ENCODE data around the gene RADIL. TPM values are rescaled to one million over a fixed set of nuclear protein-coding genes. Genes with fewer than 3 reads are reported as not detected.

Gene RADIL
- total RNA-seq, 2 experiments from 2014 or later, result 0.50 to 0.82 TPM

- no peaks in the 10 kb centered on the region for H3K4me1 Mint-ChIP-seq (ENCODE audit: low read depth)
- H3K27ac Mint-ChIP-seq, result no peak overlapping the region
- H3K27me3 Mint-ChIP-seq (ENCODE audit: low read depth), result peaks cover 11% of the 10 kb centered on the region
- no peak for DNase-seq
- no peaks in the 10 kb centered on the region for H3K36me3 Mint-ChIP-seq (ENCODE audit: low read depth)
- POLR2A ChIA-PET, result no interaction called here
- no peak for ATAC-seq
- CTCF ChIA-PET, result interaction anchor here (1.2 kb wide), 1 partner anchor 129 kb away, joined by 3 read pairs; no protein-coding TSS in a partner anchor
- H3K9me3 Mint-ChIP-seq (ENCODE audit: insufficient read depth), result no peaks in the 10 kb centered on the region
- no peak overlapping the region for H3K4me3 Mint-ChIP-seq
Measured at GRCh38 chr7:4845740-4846142, 37.8 kb downstream of the RADIL start.

- Mint-ChIP-seq H3K27ac (no peak overlapping the region), H3K4me3 (no peak overlapping the region), H3K27me3 (ENCODE audit: low read depth) (peaks cover 9% of the 10 kb centered on the region), H3K36me3 (ENCODE audit: low read depth) (no peaks in the 10 kb centered on the region), H3K9me3 (ENCODE audit: insufficient read depth) (no peaks in the 10 kb centered on the region), H3K4me1 (ENCODE audit: low read depth) (no peaks in the 10 kb centered on the region)
- ChIA-PET POLR2A (no interaction called here), CTCF (interaction anchor here (1.0 kb wide), 1 partner anchor 243 kb away, joined by 3 read pairs; no protein-coding TSS in a partner anchor)
- no peak for ATAC-seq
- DNase-seq, result no peak
Measured at GRCh38 chr7:4842319-4843064, 41.0 kb downstream of the RADIL start.

- no peaks in the 10 kb centered on the region for H3K9me3 Mint-ChIP-seq (ENCODE audit: insufficient read depth)
- CTCF ChIA-PET, result interaction anchor here (1.0 kb wide), 1 partner anchor 244 kb away, joined by 3 read pairs; no protein-coding TSS in a partner anchor
- no peaks in the 10 kb centered on the region for H3K36me3 Mint-ChIP-seq (ENCODE audit: low read depth)
- no peak for ATAC-seq
- peaks cover 7% of the 10 kb centered on the region for H3K27me3 Mint-ChIP-seq (ENCODE audit: low read depth)
- no peak overlapping the region for H3K4me3 Mint-ChIP-seq
- no peaks in the 10 kb centered on the region for H3K4me1 Mint-ChIP-seq (ENCODE audit: low read depth)
- H3K27ac Mint-ChIP-seq, result no peak overlapping the region
- DNase-seq, result no peak
- POLR2A ChIA-PET, result no interaction called here
Measured at GRCh38 chr7:4841836-4842235, 41.7 kb downstream of the RADIL start.

- ChIA-PET POLR2A (no interaction called here), CTCF (no interaction called here)
- Mint-ChIP-seq H3K36me3 (ENCODE audit: low read depth) (no peaks in the 10 kb centered on the region), H3K4me1 (ENCODE audit: low read depth) (no peaks in the 10 kb centered on the region), H3K9me3 (ENCODE audit: insufficient read depth) (no peaks in the 10 kb centered on the region), H3K27me3 (ENCODE audit: low read depth) (peaks cover 7% of the 10 kb centered on the region), H3K27ac (no peak overlapping the region), H3K4me3 (no peak overlapping the region)
- DNase-seq (no peak), ATAC-seq (no peak)
Measured at GRCh38 chr7:4841007-4841784, 42.3 kb downstream of the RADIL start.

GRCh38 chr7:4840079-4840501 is 43.4 kb downstream of the RADIL start:
- POLR2A ChIA-PET, result no interaction called here
- H3K27me3 Mint-ChIP-seq (ENCODE audit: low read depth), result peaks cover 2% of the 10 kb centered on the region
- H3K27ac Mint-ChIP-seq, result no peak overlapping the region

GRCh38 chr7:4838626-4839334 is 44.7 kb downstream of the RADIL start:
- CTCF ChIA-PET, result no interaction called here
- ATAC-seq (no peak), DNase-seq (no peak)
- Mint-ChIP-seq H3K4me3 (no peak overlapping the region), H3K27ac (no peak overlapping the region), H3K9me3 (ENCODE audit: insufficient read depth) (no peaks in the 10 kb centered on the region), H3K36me3 (ENCODE audit: low read depth) (no peaks in the 10 kb centered on the region), H3K27me3 (ENCODE audit: low read depth) (no peaks in the 10 kb centered on the region), H3K4me1 (ENCODE audit: low read depth) (no peaks in the 10 kb centered on the region)
- POLR2A ChIA-PET, result no interaction called here

More at GRCh38 chr7:4840079-4840501, 43.4 kb downstream of the RADIL start:
- CTCF ChIA-PET, result no interaction called here
- Mint-ChIP-seq H3K9me3 (ENCODE audit: insufficient read depth) (no peaks in the 10 kb centered on the region), H3K4me3 (no peak overlapping the region), H3K4me1 (ENCODE audit: low read depth) (no peaks in the 10 kb centered on the region), H3K36me3 (ENCODE audit: low read depth) (no peaks in the 10 kb centered on the region)
- ATAC-seq (no peak), DNase-seq (no peak)

- no peak for DNase-seq
- ATAC-seq, result no peak
- CTCF ChIA-PET, result no interaction called here
- POLR2A ChIA-PET, result no interaction called here
- Mint-ChIP-seq H3K27me3 (ENCODE audit: low read depth) (no peaks in the 10 kb centered on the region), H3K9me3 (ENCODE audit: insufficient read depth) (no peaks in the 10 kb centered on the region), H3K27ac (no peak overlapping the region), H3K4me3 (no peak overlapping the region), H3K4me1 (ENCODE audit: low read depth) (no peaks in the 10 kb centered on the region), H3K36me3 (ENCODE audit: low read depth) (no peaks in the 10 kb centered on the region)
Measured at GRCh38 chr7:4837803-4838625, 45.5 kb downstream of the RADIL start.

GRCh38 chr7:4837041-4837802 is 46.3 kb downstream of the RADIL start:
- POLR2A ChIA-PET, result no interaction called here
- Mint-ChIP-seq H3K27me3 (ENCODE audit: low read depth) (no peaks in the 10 kb centered on the region), H3K27ac (no peak overlapping the region), H3K4me3 (no peak overlapping the region), H3K36me3 (ENCODE audit: low read depth) (no peaks in the 10 kb centered on the region), H3K9me3 (ENCODE audit: insufficient read depth) (no peaks in the 10 kb centered on the region), H3K4me1 (ENCODE audit: low read depth) (no peaks in the 10 kb centered on the region)
- no peak for DNase-seq
- no peak for ATAC-seq
- CTCF ChIA-PET, result no interaction called here

- Mint-ChIP-seq H3K4me3 (no peak overlapping the region), H3K4me1 (ENCODE audit: low read depth) (no peaks in the 10 kb centered on the region), H3K36me3 (ENCODE audit: low read depth) (no peaks in the 10 kb centered on the region), H3K9me3 (ENCODE audit: insufficient read depth) (no peaks in the 10 kb centered on the region), H3K27ac (no peak overlapping the region), H3K27me3 (ENCODE audit: low read depth) (no peaks in the 10 kb centered on the region)
- ChIA-PET CTCF (no interaction called here), POLR2A (no interaction called here)
- ATAC-seq (no peak), DNase-seq (no peak)
Measured at GRCh38 chr7:4836206-4836661, 47.3 kb downstream of the RADIL start.

- ATAC-seq (no peak), DNase-seq (no peak)
- Mint-ChIP-seq H3K9me3 (ENCODE audit: insufficient read depth) (no peaks in the 10 kb centered on the region), H3K27ac (no peak overlapping the region), H3K36me3 (ENCODE audit: low read depth) (no peaks in the 10 kb centered on the region), H3K27me3 (ENCODE audit: low read depth) (no peaks in the 10 kb centered on the region), H3K4me1 (ENCODE audit: low read depth) (no peaks in the 10 kb centered on the region), H3K4me3 (no peak overlapping the region)
- CTCF ChIA-PET, result no interaction called here
- POLR2A ChIA-PET, result no interaction called here
Measured at GRCh38 chr7:4835398-4836205, 47.9 kb downstream of the RADIL start.
